ENCODE measurements around the gene RMND5B. TPM values are rescaled to one million over a fixed set of nuclear protein-coding genes. Genes with fewer than 3 reads are reported as not detected.
A peak's percentile ranks its signal among the peaks of the same experiment; 100 is the strongest.

RMND5B gene
- total and polyA plus RNA-seq, 2 of the 13 experiments (the other 11 are each of a cell fraction or from before 2014, with no cell fraction given) = 18.6 to 20.4 TPM

GRCh38 chr5:178153530-178154340, 22.9 kb downstream of the RMND5B start, which contains the start of gene NHP2 (continued):
- peak; percentile 24; the same call in 1 of the 2 replicates for TF ChIP-seq ARID5B (CRISPR knock-in tag; IDR thresholded peaks at IDR 0.05)
- TF ChIP-seq GTF3A (CRISPR knock-in tag; conservative IDR thresholded peaks at IDR 0.05) = no peak
- TF ChIP-seq ZNF138 (CRISPR knock-in tag; IDR thresholded peaks at IDR 0.05; ENCODE audit: low read depth) = no peak
- peak; percentile 53 for TF ChIP-seq ZNF883 (CRISPR knock-in tag; IDR thresholded peaks at IDR 0.05; ENCODE audit: not compliant biosample characterization)
- no peak for TF ChIP-seq KLF6 (CRISPR knock-in tag; IDR thresholded peaks at IDR 0.05)
- no peak; the same call in 1 of the 2 replicates for TF ChIP-seq BORCS8-MEF2B (CRISPR knock-in tag; IDR thresholded peaks at IDR 0.05)
- peak; percentile 89; the same call in 1 of the 2 replicates for TF ChIP-seq MXD1 (CRISPR knock-in tag; IDR thresholded peaks at IDR 0.05)
- TF ChIP-seq ZNF333 (CRISPR knock-in tag; IDR thresholded peaks at IDR 0.05; ENCODE audit: borderline replicate concordance) = no peak
- peak; percentile 98 for TF ChIP-seq MXD4 (CRISPR knock-in tag; IDR thresholded peaks at IDR 0.05)
- peak; percentile 92; the same call in 1 of the 3 replicates for TF ChIP-seq MXI1 (IDR thresholded peaks at IDR 0.05; ENCODE audit: borderline replicate concordance, low read depth, low read length)
- TF ChIP-seq HNF1A (IDR thresholded peaks at IDR 0.05; ENCODE audit: low read depth) = no peak
- TF ChIP-seq HNF1A (CRISPR knock-in tag; IDR thresholded peaks at IDR 0.05; ENCODE audit: borderline replicate concordance) = peak; percentile 22; the same call in 1 of the 2 replicates
- TF ChIP-seq ATF1 (CRISPR knock-in tag; IDR thresholded peaks at IDR 0.05) = peak; percentile 95
- no peak for TF ChIP-seq GTF2F1 (IDR thresholded peaks at IDR 0.05; ENCODE audit: low read length)
- TF ChIP-seq PLRG1 (conservative IDR thresholded peaks at IDR 0.05) = no peak
- TF ChIP-seq HNRNPL (IDR thresholded peaks at IDR 0.05; ENCODE audit: low read depth, low read length) = no peak
- no peak for TF ChIP-seq ZBTB1 (CRISPR knock-in tag; IDR thresholded peaks at IDR 0.05; ENCODE audit: borderline replicate concordance)
- peak; percentile 58; the same call in 1 of the 2 replicates for TF ChIP-seq ZFP91 (CRISPR knock-in tag; IDR thresholded peaks at IDR 0.05; ENCODE audit: borderline replicate concordance)
- TF ChIP-seq POLR2G (IDR thresholded peaks at IDR 0.05; ENCODE audit: low read depth, low read length) = peak; percentile 82
- peak; percentile 22; the same call in 1 of the 2 replicates for TF ChIP-seq ZZZ3 (CRISPR knock-in tag; IDR thresholded peaks at IDR 0.05; ENCODE audit: borderline replicate concordance)

Measured in HepG2 (cell line).